Eye (tissue), 1 donor: ENCODE measurements around the gene KRTAP6-2.

Experiments used
- DNase-seq: peaks from one replicate; pipeline ENCODE4 v3.0.0-alpha.2; 2015

KRTAP6-2 gene

GRCh38 chr21:30598802-30599201 is at the start of gene KRTAP6-2:
KRTAP6-2 (minus strand) TSS chr21:30598902; CDS start chr21:30598874, 28 bp downstream.
- no peak for DNase-seq

- DNase-seq: no peak
Observed at GRCh38 chr21:30646904-30647414, 48.3 kb upstream of the KRTAP6-2 start.

- DNase-seq: no peak
Observed at GRCh38 chr21:30642564-30642963, 43.9 kb upstream of the KRTAP6-2 start, which contains the start of gene KRTAP20-3. KRTAP20-3 (plus strand) TSS chr21:30642864.

GRCh38 chr21:30638686-30639085 is 40.0 kb upstream of the KRTAP6-2 start:
- no peak for DNase-seq

- DNase-seq: no peak
Observed at GRCh38 chr21:30634906-30635305, 36.2 kb upstream of the KRTAP6-2 start, which contains the start of gene KRTAP20-2. KRTAP20-2 (plus strand) TSS chr21:30635206; CDS start chr21:30635264, 58 bp downstream.

- DNase-seq: no peak
Observed at GRCh38 chr21:30629200-30629599, 30.5 kb upstream of the KRTAP6-2 start.

GRCh38 chr21:30628109-30628508 is 29.4 kb upstream of the KRTAP6-2 start:
- DNase-seq: no peak

GRCh38 chr21:30625449-30626165 is 26.9 kb upstream of the KRTAP6-2 start:
- no peak for DNase-seq

GRCh38 chr21:30623362-30623761 is 24.7 kb upstream of the KRTAP6-2 start:
- DNase-seq: no peak

- no peak for DNase-seq
Observed at GRCh38 chr21:30620522-30620921, 21.8 kb upstream of the KRTAP6-2 start, which contains the start of gene KRTAP20-4. KRTAP20-4 (plus strand) TSS chr21:30620627.

- DNase-seq: no peak
Observed at GRCh38 chr21:30620080-30620479, 21.4 kb upstream of the KRTAP6-2 start.

- DNase-seq: no peak
Observed at GRCh38 chr21:30616125-30616524, 17.4 kb upstream of the KRTAP6-2 start, which contains the start of gene KRTAP20-1. KRTAP20-1 (plus strand) TSS chr21:30616425; CDS start chr21:30616455, 30 bp downstream.

GRCh38 chr21:30615199-30615598 is 16.5 kb upstream of the KRTAP6-2 start:
- DNase-seq: no peak

GRCh38 chr21:30613836-30614235 is 15.1 kb upstream of the KRTAP6-2 start, which contains the start of gene KRTAP6-1:
KRTAP6-1 (minus strand) TSS chr21:30613930; CDS start chr21:30613904, 26 bp downstream.
- no peak for DNase-seq

GRCh38 chr21:30612132-30612531 is 13.4 kb upstream of the KRTAP6-2 start:
- no peak for DNase-seq

- DNase-seq: no peak
Observed at GRCh38 chr21:30605968-30606367, 7.3 kb upstream of the KRTAP6-2 start.

- no peak for DNase-seq
Observed at GRCh38 chr21:30600787-30601186, 2.1 kb upstream of the KRTAP6-2 start, which contains the start of gene KRTAP22-1. KRTAP22-1 (plus strand) TSS chr21:30601087.

- no peak for DNase-seq
Observed at GRCh38 chr21:30592140-30592539, 6.6 kb downstream of the KRTAP6-2 start, which contains the start of gene KRTAP6-3. KRTAP6-3 (plus strand) TSS chr21:30592440; CDS start chr21:30592446, 6 bp downstream.

- DNase-seq: no peak
Observed at GRCh38 chr21:30590297-30590696, 8.4 kb downstream of the KRTAP6-2 start, which contains the start of gene KRTAP22-2. KRTAP22-2 (minus strand) TSS chr21:30590397.

GRCh38 chr21:30582870-30583269 is 15.8 kb downstream of the KRTAP6-2 start:
- DNase-seq: peak; percentile 31

GRCh38 chr21:30580132-30580531 is 18.6 kb downstream of the KRTAP6-2 start:
- no peak for DNase-seq

- no peak for DNase-seq
Observed at GRCh38 chr21:30579346-30579745, 19.4 kb downstream of the KRTAP6-2 start.

- no peak for DNase-seq
Observed at GRCh38 chr21:30577766-30578165, 20.9 kb downstream of the KRTAP6-2 start.

GRCh38 chr21:30567617-30568016 is 31.1 kb downstream of the KRTAP6-2 start:
- no peak for DNase-seq
